SU-DHL-6 (cell line): ENCODE results near the gene COG4.

Experiments used
- H2AFZ ChIP-seq: fragments of 200-600 bp; sonication (generic); 2 replicates; pipeline ENCODE4 v1.6.1; 2014; ENCODE audit warnings: low read depth, mild to moderate bottlenecking, moderate library complexity, mixed read lengths, antibody characterized with exemption, low read length; ENCODE audit not compliant: severe bottlenecking
- H3F3A ChIP-seq: fragments of 200-600 bp; shearing (Covaris generic); 2 replicates; pipeline ENCODE4 v1.6.0; 2016; ENCODE audit warnings: antibody characterized with exemption, mild to moderate bottlenecking; ENCODE audit not compliant: insufficient read depth
- H3K27ac ChIP-seq: fragments of 200-600 bp; sonication (generic); 2 replicates; pipeline ENCODE4 v1.5.1; 2016; ENCODE audit warnings: low read depth, mild to moderate bottlenecking, low read length, moderate library complexity, mixed read lengths
- H3K27me3 ChIP-seq: fragments of 200-600 bp; sonication (generic), shearing (Covaris generic); 2 replicates; pipeline ENCODE4 v1.6.0; 2014; ENCODE audit warnings: mild to moderate bottlenecking, low read length
- H3K36me3 ChIP-seq: fragments of 200-600 bp; sonication (generic); 2 replicates; pipeline ENCODE4 v1.6.1; 2014; ENCODE audit warnings: mild to moderate bottlenecking, low read length, mixed read lengths
- H3K4me2 ChIP-seq: fragments of 300-600, 200-600 bp; shearing (Covaris generic), sonication (generic); 2 replicates; pipeline ENCODE4 v1.6.0; 2014; ENCODE audit warnings: low read length, low read depth, mild to moderate bottlenecking; ENCODE audit not compliant: poor library complexity, severe bottlenecking
- H3K4me3 ChIP-seq: fragments of 200-600 bp; sonication (generic); 2 replicates; pipeline ENCODE4 v1.5.1; 2014; ENCODE audit warnings: antibody characterized with exemption, low read length, mild to moderate bottlenecking, mixed read lengths; ENCODE audit not compliant: insufficient read depth, poor library complexity, severe bottlenecking
- H3K79me2 ChIP-seq: fragments of 200-600 bp; sonication (generic); 2 replicates; pipeline ENCODE4 v1.6.1; 2014; ENCODE audit warnings: mild to moderate bottlenecking, low read length, moderate library complexity; ENCODE audit not compliant: insufficient read depth
- H3K9ac ChIP-seq: fragments of 200-600 bp; sonication (generic); 2 replicates; pipeline ENCODE4 v1.7.0; 2014; ENCODE audit warnings: mild to moderate bottlenecking, low read length
- H3K9me2 ChIP-seq: fragments of 200-600 bp; sonication (generic); replicated peaks from 2 replicates; pipeline ENCODE4 v1.6.1; 2014; ENCODE audit warnings: low read length; ENCODE audit not compliant: insufficient read depth
- H3K9me3 ChIP-seq: fragments of 200-600 bp; sonication (generic); 2 replicates; pipeline ENCODE4 v1.6.1; 2014; ENCODE audit warnings: low read length, mixed read lengths; ENCODE audit not compliant: insufficient read depth
- H4K20me1 ChIP-seq: fragments of 200-600 bp; sonication (generic); 2 replicates; pipeline ENCODE4 v1.6.1; 2014; ENCODE audit warnings: low read depth, mild to moderate bottlenecking, antibody characterized with exemption, low read length, moderate library complexity, mixed read lengths
- EZH2phosphoT487 ChIP-seq: fragments of 200-600 bp; sonication (generic), shearing (Covaris generic); conservative IDR thresholded peaks from 2 replicates; pipeline ENCODE4 v1.6.1; 2018; ENCODE audit warnings: mild to moderate bottlenecking, antibody characterized with exemption, low read length, moderate library complexity, mixed read lengths
- TF ChIP-seq, protein P1 (sequence below): fragments of 200-600 bp; sonication (generic); IDR thresholded peaks from one replicate; pipeline ENCODE4 v1.5.1; 2017; ENCODE audit warnings: antibody characterized with exemption, mild to moderate bottlenecking, low read length, moderate library complexity; ENCODE audit not compliant: insufficient read depth, poor library complexity, severe bottlenecking

The COG4 gene

DNA sequence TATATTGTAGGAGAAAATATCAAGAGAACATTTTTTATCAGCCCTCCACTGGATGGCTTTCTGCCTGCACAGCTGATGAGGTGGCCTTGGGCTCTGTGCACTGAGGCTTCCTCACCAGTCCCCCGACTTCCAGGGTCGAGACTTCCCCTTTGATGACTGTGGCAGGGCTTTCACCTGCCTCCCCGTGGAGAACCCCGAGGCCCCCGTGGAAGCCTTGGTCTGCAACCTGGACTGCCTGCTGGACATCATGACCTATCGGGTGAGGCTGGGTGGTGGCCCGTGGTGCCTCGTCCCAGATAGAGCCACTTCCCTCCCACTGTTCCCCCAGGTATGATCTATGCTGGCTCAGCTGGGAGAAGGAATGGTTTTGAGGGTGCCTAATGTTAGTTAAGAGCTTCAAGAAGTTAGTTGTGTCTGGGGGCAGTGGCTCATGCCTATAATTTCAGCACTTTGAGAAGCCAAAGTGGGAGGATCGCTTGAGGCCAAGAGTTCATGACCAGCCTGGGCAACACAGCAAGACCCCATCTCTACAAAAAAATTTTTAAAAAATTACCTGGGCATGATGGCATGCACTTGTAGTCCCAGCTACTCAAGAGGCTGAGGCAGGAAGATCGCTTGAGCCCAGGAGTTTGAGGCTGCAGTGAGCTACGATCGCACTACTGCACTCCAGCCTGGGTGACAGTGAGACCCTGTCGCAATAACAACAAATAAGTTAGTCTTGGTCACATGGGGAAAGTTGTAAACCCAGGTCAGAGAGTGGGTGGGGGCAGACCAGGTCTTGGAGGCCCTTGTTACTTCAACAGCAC lies 57.2 kb downstream of the COG4 start:
- no peaks in the 10 kb centered on the region for H3K9me2 ChIP-seq
- H3K79me2 ChIP-seq, result no peaks in the 10 kb centered on the region

DNA sequence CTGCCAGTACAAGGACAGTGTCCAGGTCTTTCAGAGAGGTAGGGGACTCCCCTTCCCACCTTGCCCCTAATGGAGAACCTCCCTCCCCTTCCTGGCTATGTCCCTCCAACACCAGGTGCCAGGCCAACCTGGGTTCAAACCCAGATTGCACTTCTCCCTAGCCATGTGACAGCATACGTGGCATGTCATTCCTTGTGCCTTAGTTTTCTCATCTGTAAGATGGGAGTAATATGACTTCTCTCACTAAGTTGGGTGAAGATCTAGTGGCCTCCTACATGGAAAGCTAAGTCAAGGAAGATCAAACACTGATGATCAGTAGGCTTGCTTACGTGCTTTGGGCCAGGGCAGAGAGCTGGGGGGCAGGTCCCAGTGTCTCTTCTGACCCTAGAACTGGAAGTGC lies 60.1 kb downstream of the COG4 start:
- Histone ChIP-seq H3K9me2 (no peaks in the 10 kb centered on the region), H3K9ac (no peak overlapping the region), H3K79me2 (no peaks in the 10 kb centered on the region), H3K9me3 (no peaks in the 10 kb centered on the region), H4K20me1 (no peaks in the 10 kb centered on the region), H3K27me3 (no peaks in the 10 kb centered on the region), H3K4me2 (no peak overlapping the region), H2AFZ (no peak overlapping the region), H3K27ac (no peak overlapping the region), H3K4me3 (no peak overlapping the region), H3F3A (no peaks in the 10 kb centered on the region), H3K36me3 (no peaks in the 10 kb centered on the region)
- TF ChIP-seq, protein P1, sequence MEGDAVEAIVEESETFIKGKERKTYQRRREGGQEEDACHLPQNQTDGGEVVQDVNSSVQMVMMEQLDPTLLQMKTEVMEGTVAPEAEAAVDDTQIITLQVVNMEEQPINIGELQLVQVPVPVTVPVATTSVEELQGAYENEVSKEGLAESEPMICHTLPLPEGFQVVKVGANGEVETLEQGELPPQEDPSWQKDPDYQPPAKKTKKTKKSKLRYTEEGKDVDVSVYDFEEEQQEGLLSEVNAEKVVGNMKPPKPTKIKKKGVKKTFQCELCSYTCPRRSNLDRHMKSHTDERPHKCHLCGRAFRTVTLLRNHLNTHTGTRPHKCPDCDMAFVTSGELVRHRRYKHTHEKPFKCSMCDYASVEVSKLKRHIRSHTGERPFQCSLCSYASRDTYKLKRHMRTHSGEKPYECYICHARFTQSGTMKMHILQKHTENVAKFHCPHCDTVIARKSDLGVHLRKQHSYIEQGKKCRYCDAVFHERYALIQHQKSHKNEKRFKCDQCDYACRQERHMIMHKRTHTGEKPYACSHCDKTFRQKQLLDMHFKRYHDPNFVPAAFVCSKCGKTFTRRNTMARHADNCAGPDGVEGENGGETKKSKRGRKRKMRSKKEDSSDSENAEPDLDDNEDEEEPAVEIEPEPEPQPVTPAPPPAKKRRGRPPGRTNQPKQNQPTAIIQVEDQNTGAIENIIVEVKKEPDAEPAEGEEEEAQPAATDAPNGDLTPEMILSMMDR, result no peak
- TF ChIP-seq EZH2phosphoT487, result no peak

More for the DNA sequence above, 57.2 kb downstream of the COG4 start:
- Histone ChIP-seq H2AFZ (no peak overlapping the region), H3K4me3 (no peak overlapping the region), H3K27ac (no peak overlapping the region), H3K36me3 (no peaks in the 10 kb centered on the region), H3F3A (no peaks in the 10 kb centered on the region), H3K9ac (no peak overlapping the region), H3K9me3 (no peaks in the 10 kb centered on the region), H3K4me2 (no peak overlapping the region), H4K20me1 (no peaks in the 10 kb centered on the region), H3K27me3 (no peaks in the 10 kb centered on the region)
- TF ChIP-seq, protein P1, result no peak
- no peak for TF ChIP-seq EZH2phosphoT487

DNA sequence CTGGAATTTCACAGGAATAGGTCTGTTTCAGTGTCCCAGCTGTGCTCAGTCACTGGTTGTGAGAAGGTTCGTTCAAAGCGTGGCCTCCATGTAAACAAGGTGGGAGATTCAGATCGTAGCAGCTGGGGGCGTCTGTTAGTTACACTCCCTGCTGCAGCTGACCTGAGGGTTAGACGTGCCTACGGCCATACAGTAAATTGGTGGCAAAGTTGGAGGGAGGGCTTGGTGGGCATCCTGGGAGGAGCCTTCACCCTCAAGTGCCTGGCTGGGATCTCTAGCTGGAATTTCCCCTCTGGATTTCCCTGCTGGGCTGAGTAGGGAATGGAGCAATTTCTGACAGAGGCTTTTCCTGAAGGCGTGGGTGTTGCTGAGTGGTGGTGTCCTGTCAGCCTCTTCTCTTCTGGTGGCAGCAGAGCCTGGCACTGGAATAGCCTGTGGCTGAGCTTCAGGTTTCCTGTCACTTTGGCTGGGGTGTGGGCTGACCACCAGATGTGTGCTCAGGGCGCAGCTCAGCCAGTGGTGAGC lies 62.6 kb downstream of the COG4 start:
- Histone ChIP-seq H3K9me3 (no peaks in the 10 kb centered on the region), H3K9me2 (no peaks in the 10 kb centered on the region), H3K4me2 (no peak overlapping the region), H3K9ac (no peak overlapping the region), H3K27ac (no peak overlapping the region), H3K79me2 (no peaks in the 10 kb centered on the region), H3K36me3 (no peaks in the 10 kb centered on the region), H3F3A (0 out of 2 replicates have a peak, but pooled peaks cover 6% of the 10 kb centered on the region), H3K4me3 (no peak overlapping the region), H4K20me1 (no peaks in the 10 kb centered on the region), H3K27me3 (no peaks in the 10 kb centered on the region), H2AFZ (no peak overlapping the region)
- TF ChIP-seq, protein P1, result no peak
- TF ChIP-seq EZH2phosphoT487, result no peak
